IPS DF 4.7 (cell line): ENCODE results near the gene CDH13.

Source experiments
- DNase-seq: peaks from one replicate; pipeline ENCODE4 v3.0.0-alpha.2; 2013; ENCODE audit warnings: low spot score; ENCODE audit errors: extremely low read depth

The CDH13 gene

DNA sequence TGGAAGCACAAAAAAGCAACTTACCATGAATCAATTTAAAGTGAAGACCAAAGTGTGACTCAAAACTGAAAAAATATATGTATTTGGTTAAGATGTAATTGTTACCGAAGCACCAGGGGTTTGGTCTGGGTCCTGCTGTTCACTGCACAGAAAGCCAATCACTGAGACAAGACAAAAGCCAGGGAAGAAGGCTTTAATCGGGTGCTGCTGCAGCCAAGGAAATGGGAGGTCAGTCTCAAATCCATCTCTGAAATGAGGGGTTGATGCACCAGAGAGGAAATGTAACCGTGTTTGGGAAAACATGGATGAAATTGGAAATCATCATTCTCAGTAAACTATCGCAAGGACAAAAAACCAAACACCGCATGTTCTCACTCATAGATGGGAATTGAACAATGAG, 1107.4 kb downstream of the CDH13 start:
- DNase-seq, result no peak

DNA sequence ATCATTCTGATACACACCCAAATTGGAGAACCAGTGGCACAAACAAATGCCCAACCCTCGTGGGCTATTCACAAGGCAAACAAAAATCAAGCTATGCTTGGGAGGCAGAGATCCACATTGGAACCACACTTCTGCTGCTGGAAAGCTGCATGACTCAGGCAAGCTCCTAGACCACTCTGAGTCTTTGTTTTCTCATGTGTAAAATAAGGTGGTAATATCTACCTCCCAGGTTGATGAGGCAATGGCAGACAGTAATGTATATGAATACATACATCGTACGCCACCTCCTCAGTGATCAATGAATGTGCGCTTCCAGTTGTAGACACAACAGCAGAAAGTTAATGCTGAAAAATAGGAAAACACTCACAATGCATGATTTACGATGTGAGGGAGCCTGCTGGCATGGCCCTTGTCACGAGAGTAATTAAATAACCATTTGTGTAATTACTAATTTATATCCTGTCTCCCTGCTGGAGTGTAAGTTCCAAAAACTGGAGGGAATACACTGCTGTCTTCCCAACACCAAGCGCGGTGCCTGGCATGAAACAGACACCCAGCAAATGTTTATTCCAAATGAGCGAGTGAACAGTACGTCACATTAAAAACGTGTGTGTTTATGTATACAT, 1111.1 kb downstream of the CDH13 start:
- DNase-seq, result no peak

DNA sequence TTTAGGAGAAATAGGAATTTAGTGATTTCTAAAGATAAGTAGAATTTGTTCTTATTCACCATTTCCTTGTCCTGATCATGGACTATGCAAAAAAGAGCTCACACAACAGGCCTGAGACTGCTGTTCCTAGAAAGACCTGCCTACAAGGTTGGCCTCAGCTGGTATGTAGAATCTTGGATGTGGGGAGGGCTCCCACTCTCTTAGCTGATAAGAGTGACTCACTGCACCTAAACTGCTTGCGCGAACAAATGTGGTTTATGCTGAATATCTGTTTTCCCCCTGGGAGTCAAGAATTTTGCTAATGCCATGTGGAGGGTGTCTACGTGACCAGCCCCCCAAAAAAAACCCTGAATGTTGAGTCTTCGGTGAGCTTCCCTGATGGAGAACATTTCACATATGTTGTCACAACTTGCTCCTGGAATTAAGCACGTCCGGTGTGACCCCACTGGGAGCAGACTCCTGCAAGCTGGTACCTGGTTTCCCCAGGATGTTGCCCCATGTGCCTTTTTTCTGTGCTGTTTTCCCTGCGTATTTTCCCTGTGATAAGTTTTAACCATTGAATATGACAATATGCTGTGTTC, 1112.2 kb downstream of the CDH13 start:
- DNase-seq, result no peak

DNA sequence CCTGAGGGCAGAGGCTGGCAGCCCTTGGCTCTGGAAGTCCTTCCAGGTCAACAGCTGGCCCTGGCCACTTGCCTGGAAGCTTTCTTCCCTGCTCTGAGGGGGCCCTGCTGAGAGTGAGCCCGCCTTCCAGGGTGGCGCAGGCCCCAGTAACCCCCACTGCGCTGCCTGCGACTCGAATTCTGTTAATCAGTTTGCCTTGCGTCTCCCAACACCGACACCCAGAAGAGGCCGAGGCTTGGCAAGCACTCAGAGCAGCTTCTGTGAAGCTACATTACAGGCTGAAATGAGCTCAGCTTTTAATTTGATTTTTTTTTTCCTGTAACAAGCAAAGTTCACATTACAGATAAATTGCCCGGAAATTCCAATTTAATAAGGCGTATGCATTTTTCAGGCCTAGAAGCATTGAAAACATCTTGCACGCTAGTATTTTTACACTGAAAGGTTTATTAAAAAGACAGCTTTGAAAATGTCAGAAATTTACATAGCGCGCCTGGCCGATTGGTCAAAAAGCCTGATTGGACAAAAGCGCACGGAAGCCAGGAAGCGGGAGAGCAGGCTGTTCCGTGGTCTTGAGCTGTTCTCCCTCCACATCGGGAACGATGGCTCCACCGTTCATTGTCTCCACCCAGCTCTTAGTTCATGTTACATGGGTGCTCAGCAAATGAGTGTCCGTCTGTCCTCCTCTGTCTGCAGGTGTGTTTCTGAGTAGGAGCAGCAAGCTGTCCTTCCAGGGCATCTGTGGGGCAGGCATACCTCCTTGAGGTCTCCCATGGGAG, 1115.5 kb downstream of the CDH13 start:
- no peak for DNase-seq

DNA sequence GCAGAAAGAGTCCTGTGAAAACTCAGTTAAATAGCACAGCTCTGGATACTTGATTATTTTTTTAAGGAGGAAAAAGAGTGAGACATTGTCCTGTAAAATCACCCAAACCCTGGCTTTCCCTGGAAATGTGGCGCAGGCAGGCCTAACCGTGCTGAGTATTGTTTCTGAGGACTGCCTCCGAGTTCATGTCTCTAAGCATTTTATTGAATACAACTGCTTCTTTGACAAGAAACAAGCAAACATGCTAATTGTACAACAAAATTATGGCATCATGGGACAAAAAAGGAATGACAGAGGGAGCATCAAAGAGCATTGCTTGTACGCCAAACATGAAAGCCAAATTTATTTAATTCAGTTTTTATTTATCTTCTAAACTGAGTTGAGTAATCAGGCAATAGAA, 1116.5 kb downstream of the CDH13 start:
- no peak for DNase-seq

DNA sequence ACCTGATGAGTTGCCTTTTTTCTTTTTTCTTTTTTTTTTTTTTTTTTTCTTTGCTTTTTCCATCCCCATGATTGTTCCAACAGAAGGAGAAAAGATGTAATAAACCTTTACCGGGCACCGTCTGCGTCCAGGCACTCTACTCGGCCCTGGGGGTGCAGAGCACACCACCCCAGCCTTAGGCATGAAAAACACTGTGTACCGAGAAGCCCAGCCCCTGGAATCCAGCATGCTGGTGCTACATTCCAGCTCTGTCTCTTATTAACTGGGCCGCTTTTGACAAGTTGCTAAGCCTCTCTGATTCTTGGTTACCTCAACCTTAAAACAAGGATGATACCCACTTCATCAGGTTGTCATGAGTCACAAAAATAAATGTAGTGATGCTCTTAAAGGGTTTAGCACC, 1117.0 kb downstream of the CDH13 start:
- no peak for DNase-seq

DNA sequence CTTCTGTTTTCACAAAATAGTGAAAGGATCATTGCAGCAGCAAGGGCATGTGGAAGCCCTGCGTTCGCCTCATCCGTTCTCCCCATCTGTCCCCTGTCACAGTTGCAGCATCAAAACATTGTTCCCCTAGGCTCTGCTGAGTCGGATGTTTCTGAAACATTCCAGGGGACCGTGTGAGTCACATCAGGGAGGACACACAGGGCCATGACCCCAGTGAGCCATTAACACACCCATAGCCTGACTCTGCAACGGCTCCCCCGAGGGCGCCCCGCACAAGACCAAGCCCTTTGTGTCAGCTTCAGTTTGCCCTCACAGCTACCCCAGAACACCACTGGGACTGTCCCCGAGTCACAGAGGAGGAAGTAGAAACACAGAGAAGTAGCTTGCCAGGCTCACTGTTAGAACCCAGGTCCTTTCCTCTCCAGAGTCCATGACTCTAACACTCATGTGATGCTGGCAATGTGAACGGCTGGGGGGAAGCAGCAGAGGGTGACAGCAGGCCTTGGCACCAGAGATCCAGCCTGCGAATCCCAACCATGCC, 1117.7 kb downstream of the CDH13 start:
- DNase-seq, result no peak

DNA sequence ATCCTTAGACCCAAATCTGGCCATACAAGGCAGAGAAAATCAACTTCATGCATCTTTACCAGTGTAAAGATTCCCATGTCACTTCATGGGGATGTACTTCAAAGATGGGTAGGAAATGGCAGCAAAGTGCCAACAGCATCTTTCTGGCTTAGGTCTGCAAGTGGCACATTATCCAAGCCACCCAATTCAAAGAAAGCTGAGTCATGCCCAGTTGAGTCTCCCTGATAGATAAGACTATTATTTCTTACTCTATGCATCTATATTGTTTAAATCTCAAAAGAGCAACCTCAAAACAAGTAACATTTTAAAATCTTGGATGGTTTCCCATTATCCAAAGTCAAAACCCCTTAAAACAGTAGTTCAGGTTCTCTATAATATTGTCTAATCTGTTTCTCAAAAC, 1119.8 kb downstream of the CDH13 start:
- no peak for DNase-seq

DNA sequence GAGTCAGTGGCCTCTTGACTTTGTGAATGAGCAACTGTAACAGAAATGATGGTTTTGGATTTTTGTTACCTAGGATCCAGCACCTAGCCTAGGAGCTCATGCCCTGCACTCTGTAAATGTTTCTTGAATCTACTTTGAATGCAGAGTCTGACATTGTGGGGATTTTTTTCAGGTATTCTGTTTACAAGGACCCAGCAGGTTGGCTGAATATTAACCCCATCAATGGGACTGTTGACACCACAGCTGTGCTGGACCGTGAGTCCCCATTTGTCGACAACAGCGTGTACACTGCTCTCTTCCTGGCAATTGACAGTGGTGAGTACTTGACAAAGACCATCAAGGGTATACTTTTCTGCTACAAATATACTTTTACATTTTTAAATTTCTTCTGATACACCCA, 1121.2 kb downstream of the CDH13 start:
- no peak for DNase-seq

DNA sequence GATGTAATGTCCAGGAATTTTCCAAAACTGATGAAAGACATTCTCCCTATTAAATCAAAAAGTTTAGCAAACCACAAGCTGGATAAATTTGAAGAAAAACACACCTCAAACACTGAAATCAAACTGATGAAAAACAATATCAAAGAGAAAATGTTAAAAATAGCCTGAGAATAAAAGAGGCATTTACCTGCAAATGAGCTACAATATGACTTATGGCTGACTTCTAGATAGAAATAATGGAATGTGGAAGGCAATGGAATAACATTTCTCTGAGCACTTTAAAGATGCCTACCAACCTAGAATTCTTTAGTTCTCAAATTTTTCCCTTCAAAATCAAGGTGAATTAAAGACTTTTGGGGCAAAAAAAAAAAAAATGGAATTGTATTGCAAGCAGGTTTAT, 1128.6 kb downstream of the CDH13 start:
- DNase-seq, result no peak

DNA sequence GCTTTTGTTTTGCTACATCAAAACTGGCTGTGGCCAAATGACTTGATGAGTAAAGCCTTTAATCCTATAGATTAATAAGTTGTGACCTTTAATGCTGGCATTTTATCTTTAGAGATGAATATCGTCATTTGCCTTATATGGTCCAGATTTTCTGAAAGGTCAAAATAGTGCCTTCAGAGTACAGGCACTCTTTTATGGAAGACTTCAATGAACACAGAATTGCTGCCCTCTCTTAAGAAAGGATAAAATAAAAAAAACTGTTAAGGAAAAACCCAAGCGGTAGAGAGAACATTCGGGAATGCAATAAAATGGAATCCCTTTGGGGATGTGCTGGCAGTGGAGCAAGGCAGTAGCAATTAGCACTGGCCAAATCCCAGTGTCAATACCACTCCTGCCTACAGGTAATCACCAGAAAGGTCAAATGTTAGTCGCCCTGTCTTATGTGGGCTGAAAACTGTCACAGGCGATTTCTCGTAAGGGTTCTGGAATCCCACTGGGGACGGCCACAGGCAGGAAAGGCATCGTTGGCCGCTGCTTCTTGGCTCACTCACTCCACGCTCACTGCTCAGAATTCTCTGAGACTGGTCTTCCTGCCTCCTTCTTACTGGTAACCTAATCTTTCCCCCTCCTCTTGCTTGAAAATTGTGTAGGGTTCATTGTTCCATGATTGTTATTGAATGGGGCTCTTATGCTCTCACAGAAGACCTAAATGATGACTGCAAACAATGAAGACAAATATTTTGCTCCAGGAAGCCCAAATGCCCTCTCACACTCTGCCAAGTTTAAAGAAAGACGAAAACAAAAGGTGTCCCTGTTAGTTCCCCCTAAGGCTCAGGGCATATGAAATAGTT, 1135.6 kb downstream of the CDH13 start:
- no peak for DNase-seq

DNA sequence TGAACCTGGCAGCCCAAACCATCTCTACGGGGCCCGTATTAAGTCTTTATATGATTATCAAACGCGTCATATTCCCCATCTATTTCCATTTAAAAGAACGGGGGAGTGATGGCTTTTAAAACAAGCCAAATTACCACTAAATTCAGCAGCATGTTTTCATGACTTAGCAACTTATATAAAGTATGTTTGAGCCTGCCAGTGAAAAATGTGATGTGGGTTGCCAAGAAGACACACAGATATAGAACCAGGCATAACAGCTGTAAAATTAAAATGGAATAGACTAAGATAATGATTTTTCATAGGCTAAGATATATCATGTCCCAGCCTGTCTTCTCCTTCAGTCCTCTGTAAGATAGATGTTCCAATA, 1136.2 kb downstream of the CDH13 start:
- no peak for DNase-seq

DNA sequence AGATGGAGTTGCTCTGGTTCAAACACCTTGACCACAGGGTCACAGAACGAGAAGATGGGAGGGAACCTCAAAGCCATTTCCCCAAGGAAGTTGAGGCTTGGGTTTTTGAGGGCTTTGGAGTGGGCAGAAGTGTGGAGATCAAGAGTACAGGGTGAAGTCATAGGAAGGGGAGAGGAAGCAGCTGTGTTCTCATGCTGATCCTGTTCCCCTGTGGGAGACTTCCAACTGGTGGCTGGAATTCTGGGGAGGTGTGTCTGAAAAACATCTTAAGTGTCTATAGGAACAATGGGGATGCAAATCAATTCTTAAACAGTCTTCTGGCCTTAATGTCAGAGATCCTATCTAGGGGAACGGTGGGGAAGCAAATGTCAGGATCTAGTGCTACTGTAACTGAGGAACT, 1142.2 kb downstream of the CDH13 start:
- no peak for DNase-seq

DNA sequence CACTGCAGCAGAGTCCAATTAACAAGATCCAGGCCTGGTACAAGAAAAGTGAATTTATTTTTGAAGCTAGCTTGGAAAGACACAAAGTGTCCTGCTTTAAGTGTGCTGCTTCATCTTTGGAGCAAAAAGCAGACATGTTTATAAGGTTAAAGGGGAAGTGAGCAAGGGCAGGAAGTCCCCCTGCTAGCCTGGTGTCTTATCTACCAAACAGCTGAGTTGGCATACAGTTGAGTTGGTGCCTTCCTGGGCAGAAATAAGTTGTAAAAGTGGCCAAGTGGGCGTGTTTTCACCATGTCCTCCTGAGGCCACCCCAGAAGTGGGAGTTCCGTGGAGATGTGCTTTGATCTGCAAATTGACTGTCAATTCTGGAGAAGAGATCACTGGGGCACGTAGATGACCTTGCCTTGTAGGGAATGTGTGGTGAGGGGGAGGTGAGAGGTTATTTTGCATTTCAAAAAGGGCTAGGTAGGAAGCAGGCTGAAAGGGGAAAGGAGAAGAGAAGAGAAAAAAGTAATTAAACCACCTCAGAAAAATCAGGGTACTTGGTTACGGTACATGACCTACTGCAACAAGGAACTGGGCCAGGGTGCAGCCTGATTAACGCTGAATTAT, 1142.7 kb downstream of the CDH13 start:
- no peak for DNase-seq

DNA sequence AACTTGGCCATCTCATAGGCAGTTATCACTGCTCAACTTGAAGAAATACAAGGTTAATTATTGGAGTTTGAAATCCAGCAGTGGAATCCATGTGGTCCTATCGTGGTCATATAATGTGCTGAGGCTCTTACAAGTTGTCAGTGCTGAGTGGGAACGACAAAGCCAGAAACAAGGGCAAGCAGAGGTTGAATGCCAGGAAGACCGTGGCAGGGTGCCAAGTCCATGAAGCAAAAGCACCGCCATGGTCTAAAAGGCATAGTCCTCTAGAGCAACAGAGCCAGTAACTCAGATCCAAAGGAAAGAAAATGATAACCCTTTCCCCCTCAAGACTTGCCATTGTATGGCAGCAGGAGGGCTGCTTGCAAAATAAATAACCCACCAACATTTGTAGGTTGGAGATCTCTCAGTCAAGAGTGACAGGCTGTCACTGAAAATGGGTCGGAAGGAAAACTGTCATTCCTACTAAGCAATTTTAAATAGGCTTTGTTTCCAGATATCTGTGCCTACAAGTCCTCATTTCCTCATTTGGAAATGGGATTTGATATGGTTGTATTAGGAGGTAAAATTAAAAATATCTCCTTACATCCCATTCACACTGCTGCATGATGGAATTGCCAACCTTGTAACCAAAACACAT, 1144.7 kb downstream of the CDH13 start:
- no peak for DNase-seq

DNA sequence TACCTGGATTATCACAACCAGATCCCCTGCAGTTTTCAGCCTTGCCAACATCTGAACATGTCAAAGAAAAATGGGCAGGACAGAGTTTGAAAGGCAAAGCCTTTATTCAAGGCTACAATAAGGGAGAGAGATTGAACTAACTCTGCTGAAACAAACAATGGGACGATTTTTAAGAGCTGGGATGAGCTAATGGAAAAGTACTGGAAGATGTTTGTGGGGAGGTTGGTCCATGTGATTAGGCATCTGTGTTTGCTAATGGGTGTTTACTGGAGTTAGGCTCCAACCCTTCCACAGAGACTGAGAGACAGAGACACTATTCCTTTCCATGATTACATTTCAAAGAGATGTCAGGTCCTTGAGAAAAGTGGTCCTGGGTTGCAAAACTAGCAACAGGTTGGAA, 1146.0 kb downstream of the CDH13 start:
- no peak for DNase-seq

DNA sequence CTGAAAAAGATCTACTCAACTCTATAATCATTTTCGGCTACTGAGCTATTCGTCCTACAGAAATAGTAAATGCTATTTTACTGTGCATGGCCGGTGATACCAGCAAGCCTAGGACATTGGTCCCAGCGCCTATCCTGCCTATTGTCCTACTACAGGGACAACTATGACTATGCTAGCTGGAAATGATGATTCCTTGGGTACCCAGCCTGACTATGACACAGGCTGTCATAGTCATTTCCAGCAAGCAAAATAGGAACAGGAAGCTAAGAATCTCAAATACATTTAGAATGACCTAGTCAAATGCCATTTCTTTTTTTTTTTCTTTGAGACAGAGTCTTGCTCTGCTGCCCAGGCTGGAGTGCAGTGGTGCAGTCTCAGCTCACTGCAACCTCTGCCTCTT, 1147.3 kb downstream of the CDH13 start:
- DNase-seq, result no peak

DNA sequence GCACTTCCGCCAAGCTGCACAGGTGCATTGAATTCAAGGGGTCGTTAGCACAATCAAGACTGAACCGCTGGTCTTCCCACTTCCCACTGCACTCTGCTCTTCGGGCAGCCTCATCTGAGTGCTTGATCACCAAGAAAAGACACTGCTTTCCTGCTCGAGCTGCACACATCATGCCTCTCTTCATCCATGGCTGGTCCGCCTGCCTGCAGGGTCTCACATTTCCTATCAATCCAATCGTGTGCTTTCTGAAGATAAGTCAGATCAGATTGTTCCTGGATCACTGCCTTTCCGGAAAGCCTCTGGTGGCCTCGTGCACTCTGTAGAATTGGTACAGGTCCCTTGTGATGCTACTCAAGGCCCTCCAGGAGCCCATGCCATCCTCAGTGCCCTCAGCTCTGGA, 1150.2 kb downstream of the CDH13 start:
- DNase-seq, result no peak

DNA sequence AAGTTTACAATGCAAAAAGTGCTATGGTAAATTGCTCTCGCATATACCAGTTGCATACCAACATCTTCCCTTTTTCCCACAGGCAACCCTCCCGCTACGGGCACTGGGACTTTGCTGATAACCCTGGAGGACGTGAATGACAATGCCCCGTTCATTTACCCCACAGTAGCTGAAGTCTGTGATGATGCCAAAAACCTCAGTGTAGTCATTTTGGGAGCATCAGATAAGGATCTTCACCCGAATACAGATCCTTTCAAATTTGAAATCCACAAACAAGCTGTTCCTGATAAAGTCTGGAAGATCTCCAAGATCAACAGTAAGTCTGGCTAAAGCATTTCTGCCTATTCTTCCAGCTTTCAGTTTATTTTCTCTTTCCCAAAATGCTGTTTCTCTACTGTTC, 1153.1 kb downstream of the CDH13 start:
- DNase-seq, result no peak

DNA sequence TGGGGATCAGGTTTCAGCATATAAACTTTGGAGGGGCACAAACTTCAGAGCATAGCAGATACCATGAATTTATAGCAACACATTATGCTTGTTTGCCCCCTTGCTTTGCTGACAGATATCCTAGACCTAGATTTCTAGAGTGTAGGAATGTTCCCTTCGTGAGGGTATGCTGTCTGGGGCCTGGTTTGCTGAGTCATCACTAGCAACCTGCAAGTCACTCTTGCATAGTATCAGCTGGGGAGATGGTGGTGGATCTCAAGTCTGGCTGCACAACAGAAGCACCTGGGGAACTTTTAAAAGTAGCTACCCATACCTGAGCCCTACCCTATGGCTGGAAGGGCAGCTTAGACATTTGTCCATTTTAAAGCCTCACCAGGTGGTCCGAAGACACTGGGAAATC, 1158.7 kb downstream of the CDH13 start:
- DNase-seq, result no peak
